ENCODE results near the gene SYT2.

SYT2 gene

DNA sequence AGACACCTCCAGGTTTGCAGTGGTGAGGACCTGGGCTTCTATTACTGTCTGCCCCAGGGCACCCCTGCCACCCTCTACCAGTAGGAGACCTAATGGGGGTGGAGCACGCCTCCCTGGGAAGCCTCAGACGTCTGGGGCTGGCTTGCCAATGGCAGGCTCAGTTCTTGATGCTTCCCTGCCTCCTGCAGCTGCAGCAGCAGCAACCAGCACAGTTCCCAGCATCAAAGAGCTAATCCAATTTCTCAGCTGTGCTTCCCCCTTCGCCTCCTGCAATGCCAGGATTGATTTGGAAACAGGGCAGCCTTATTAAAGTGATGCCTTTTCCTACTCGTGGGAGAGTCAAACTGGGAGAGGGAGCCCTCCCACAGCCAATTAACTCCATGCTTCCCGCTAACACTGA lies 8.2 kb downstream of the SYT2 start:
- TF ChIP-seq, protein P1, sequence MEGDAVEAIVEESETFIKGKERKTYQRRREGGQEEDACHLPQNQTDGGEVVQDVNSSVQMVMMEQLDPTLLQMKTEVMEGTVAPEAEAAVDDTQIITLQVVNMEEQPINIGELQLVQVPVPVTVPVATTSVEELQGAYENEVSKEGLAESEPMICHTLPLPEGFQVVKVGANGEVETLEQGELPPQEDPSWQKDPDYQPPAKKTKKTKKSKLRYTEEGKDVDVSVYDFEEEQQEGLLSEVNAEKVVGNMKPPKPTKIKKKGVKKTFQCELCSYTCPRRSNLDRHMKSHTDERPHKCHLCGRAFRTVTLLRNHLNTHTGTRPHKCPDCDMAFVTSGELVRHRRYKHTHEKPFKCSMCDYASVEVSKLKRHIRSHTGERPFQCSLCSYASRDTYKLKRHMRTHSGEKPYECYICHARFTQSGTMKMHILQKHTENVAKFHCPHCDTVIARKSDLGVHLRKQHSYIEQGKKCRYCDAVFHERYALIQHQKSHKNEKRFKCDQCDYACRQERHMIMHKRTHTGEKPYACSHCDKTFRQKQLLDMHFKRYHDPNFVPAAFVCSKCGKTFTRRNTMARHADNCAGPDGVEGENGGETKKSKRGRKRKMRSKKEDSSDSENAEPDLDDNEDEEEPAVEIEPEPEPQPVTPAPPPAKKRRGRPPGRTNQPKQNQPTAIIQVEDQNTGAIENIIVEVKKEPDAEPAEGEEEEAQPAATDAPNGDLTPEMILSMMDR (IDR thresholded peaks at IDR 0.05; ENCODE audit: low read depth, low read length): no peak
- no peak for DNase-seq (ENCODE audit: extremely low read depth, low read depth)

DNA sequence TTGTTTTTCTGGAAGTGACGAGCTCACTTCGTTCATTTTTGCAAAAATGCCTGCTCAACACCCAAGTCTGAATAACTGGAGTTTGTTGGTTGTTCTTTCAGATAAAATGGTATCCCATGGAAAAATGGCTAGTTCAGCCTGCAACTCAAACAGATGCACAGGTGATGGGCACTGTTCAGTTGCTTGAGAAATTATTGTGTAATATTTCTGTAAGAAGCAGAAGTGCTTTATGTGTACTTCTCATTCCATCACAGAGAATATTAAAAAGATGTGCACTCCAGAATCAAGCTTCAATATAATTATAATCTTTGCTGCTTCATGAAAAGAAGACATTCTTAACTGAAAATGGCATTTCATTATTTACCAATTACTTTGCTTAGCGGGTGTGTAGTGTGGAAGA lies 9.1 kb downstream of the SYT2 start:
- no peak for DNase-seq (ENCODE audit: extremely low read depth, low read depth)
- TF ChIP-seq, protein P1 (IDR thresholded peaks at IDR 0.05; ENCODE audit: low read depth, low read length): no peak

DNA sequence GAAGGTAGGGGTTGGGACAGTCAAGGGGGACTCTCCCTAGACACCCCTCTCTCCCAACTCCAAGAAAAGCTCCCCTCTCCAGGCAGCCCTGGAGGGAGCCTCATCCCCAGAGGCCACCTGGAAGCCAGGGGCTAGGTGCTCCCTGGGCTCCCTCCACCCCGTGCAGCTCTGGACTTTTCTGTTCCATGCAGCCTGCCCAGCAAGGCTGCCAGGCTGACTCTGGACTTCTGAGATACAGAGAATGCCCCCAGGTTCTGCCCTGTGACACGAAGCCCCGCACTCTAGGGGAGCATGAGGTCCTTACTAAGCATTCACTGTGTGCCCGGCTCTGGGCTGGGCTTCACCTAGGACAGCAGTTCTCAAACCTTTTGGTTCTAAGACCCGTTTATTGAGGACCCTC lies 10.2 kb downstream of the SYT2 start:
- DNase-seq (ENCODE audit: extremely low read depth, low read depth): no peak
- TF ChIP-seq, protein P1 (IDR thresholded peaks at IDR 0.05; ENCODE audit: low read depth, low read length): no peak

DNA sequence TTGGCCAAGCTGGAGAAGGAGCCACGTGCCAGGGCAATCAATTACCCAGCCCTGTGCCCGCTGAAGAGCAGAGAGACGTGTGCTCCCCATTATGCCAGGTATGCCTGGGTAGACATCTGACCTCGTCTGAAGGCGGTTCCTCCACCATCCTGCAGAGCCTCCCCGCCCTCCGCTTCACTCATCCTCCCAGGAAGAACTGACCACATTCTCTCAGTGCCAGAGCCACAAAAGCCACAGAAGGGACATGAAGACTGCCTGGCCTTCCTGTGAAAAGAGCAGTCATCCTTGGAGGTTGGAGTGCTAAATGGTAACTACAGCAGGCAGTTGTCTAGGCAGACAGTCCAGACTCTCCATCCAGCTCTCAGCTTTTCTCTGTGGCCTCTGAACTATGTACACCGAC lies 12.0 kb downstream of the SYT2 start:
- TF ChIP-seq, protein P1 (IDR thresholded peaks at IDR 0.05; ENCODE audit: low read depth, low read length): no peak

DNA sequence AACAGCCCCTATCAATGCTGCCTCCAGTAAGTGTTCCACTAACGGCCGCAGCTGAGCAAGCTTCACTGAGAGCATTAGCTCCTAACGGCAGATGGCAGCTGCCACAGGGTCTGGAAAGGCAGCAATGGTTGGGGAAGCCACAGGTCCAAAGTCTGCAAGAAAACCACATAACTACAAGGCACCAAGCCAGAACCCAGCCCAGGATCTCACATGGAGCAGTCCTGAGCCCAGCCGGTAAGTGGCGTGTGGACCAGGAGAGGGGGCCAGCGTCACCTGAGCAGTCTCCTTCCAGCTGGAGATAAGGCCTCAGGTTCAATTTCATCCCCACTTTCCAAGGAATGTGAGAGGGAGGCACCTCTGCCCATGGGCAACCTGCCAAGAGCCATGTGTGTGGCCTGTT lies 13.2 kb downstream of the SYT2 start:
- no peak for DNase-seq (ENCODE audit: extremely low read depth, low read depth)
- TF ChIP-seq, protein P1 (IDR thresholded peaks at IDR 0.05; ENCODE audit: low read depth, low read length): no peak

More for the DNA sequence above, 12.0 kb downstream of the SYT2 start:
- no peak for DNase-seq (ENCODE audit: extremely low read depth, low read depth)

DNA sequence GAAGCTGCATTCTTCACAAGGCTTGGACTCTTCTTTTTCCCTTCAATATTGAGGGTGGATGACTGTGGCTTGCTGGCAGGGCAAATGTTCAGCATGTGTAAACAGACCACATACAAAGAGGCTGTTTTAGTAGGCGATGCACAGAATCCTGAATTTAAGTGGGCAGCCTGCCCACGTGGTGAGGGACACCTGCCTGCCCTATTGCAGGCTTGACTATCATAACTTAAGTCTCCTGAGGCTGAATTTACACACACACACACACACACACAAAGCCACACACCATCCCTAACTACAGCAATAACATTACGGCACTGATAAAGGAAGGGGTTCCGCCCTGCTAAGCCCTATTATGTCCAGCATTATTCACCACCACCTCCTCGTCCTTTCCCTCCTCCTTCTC lies 15.9 kb downstream of the SYT2 start:
- TF ChIP-seq, protein P1 (IDR thresholded peaks at IDR 0.05; ENCODE audit: low read depth, low read length): no peak
- no peak for DNase-seq (ENCODE audit: extremely low read depth, low read depth)

DNA sequence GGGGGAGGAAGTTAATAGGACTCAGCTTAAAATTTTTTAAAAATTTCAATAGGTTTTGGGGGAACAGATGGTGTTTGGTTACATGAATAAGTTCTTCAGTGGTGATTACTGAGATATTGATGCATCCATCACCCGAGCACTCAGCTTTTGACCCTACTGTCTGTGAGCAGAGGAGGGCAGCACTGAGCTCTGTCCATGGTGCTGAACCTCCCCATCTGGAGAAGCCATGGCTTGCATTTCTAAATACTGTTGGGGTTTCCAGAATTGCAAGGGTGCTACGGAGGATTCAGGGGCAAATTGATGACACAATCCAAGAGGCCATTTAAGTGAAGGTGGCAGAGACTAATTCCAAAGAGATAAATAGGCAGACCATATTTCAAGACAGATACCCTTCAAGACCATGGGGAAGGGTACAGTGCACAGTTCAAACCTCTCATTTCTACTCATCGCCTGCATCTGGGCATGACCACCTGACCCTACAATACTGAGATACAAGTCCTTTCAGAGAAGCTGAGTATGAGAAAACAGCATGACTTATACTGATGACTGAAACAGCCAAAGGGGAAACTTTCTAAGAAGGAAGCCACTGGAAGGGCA lies 17.2 kb downstream of the SYT2 start:
- DNase-seq (ENCODE audit: extremely low read depth, low read depth): peak; percentile 12
- TF ChIP-seq, protein P1 (IDR thresholded peaks at IDR 0.05; ENCODE audit: low read depth, low read length): peak; percentile 37
